HUES6 (cell line): Measurements from ENCODE around the gene EFCAB3.
"Not testable (repeated sequence)": the region's sequence is repeated elsewhere in the genome, so short reads cannot be mapped to it uniquely, and the experiment has no call there.

ENCODE experiments used
- H3K27ac ChIP-seq: 2 replicates; pipeline ENCODE4 v1.7.0; 2013; ENCODE audit warnings: low read depth, mild to moderate bottlenecking, low read length, inconsistent platforms
- H3K27me3 ChIP-seq: 2 replicates; pipeline ENCODE4 v1.6.1; 2013; ENCODE audit warnings: low read length; ENCODE audit not compliant: control insufficient read depth, insufficient read depth
- H3K36me3 ChIP-seq: 2 replicates; pipeline ENCODE4 v1.6.1; 2013; ENCODE audit warnings: low read length; ENCODE audit not compliant: control insufficient read depth, insufficient read depth
- H3K4me1 ChIP-seq: 2 replicates; pipeline ENCODE4 v1.6.1; 2013; ENCODE audit warnings: low read length; ENCODE audit not compliant: control insufficient read depth, insufficient read depth
- H3K4me3 ChIP-seq: 2 replicates; pipeline ENCODE4 v1.5.1; 2013; ENCODE audit warnings: low read depth, low read length
- H3K9ac ChIP-seq: one replicate; pipeline ENCODE4 v1.6.1; 2013; ENCODE audit warnings: mild to moderate bottlenecking, low read length
- H3K9me3 ChIP-seq: 2 replicates; pipeline ENCODE4 v1.6.1; 2013; ENCODE audit warnings: low read depth, low read length; ENCODE audit not compliant: control insufficient read depth, insufficient read depth

The EFCAB3 gene

DNA sequence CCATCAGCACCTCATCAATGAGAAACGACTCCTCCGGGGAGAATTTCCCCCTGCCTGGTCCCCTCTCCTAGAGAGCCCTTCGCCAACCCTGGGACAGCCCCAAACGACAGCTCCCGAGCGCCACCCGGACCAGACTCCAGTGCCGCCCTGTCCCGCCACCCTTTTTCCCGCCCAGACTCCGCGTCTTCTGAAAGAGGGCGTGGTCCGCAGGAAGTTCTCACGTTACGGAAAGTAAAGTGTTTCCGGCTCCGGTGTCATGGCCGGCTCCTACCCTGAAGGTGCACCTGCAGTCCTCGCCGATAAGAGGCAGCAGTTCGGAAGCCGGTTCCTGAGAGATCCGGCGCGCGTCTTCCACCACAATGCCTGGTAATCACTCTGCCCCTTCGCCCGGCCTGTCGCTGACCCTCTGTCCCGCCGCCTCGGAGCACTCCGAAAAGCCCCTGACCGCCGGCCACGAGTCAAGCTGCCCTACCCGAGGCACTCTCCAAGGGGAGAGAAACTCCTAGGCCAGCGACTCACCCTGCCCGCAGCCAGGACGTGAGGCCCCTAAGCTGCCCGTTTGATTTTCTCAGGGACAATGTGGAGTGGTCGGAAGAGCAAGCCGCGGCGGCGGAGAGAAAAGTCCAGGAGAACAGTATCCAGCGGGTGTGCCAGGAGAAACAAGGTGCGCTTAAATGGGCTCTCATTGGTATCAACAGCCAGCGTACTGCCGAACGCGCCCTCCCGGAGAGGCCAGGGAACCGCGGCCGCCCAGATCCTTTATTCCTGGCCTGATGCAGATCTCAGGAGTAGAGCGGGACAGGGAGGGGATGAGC is 43.5 kb downstream of the EFCAB3 start, which contains the start of gene METTL2A:
Gene METTL2A (plus strand): TSS at position 251 of the 815 bp plus-strand sequence. CDS start 6 bp downstream, at position 257.
- H3K4me1 ChIP-seq, H3K9me3 ChIP-seq, H3K27ac ChIP-seq, H3K27me3 ChIP-seq: not testable (repeated sequence)
- Histone ChIP-seq H3K4me3 (peak within 1 kb of the TSS; percentile 87), H3K9ac (peak within 1 kb of the TSS; percentile 82), H3K36me3 (peaks cover 15% of the 10 kb centered on the region)

DNA sequence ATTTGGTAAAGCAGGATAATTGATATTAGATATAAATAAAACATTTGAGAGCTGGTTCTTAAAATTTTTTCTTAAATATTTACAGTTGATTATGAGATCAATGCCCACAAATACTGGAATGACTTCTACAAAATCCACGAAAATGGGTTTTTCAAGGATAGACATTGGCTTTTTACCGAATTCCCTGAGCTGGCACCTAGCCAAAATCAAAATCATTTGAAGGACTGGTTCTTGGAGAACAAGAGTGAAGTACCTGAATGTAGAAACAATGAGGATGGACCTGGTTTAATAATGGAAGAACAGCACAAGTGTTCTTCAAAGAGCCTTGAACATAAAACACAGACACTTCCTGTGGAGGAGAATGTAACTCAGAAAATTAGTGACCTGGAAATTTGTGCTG is 45.9 kb downstream of the EFCAB3 start:
- H3K4me1 ChIP-seq, H3K9me3 ChIP-seq: not testable (repeated sequence)

DNA sequence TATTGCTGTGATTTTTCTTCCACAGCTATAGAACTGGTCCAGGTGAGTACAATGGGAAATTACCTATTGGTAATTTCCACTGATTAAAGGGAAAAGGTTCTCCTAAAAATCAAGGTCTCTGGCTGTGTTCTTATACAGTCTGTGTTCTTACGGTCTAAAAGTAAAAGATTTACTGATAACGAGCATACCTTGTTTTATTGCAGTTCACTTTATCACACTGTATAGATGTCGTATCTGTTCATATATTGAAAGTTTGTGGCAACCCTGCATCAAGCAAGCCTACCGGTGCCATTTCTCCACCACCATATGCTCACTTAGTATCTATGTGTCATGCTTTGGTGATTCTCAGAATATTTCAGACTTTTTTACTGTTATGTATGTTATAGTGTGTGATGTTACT is 54.9 kb downstream of the EFCAB3 start:
- not testable (repeated sequence) for H3K27ac ChIP-seq, H3K9me3 ChIP-seq, H3K4me1 ChIP-seq, H3K4me3 ChIP-seq, H3K9ac ChIP-seq, H3K27me3 ChIP-seq
- peaks cover 39% of the 10 kb centered on the region for H3K36me3 ChIP-seq

More for the DNA sequence above, 45.9 kb downstream of the EFCAB3 start:
- H3K27me3 ChIP-seq, H3K9ac ChIP-seq, H3K4me3 ChIP-seq, H3K27ac ChIP-seq: not testable (repeated sequence)
- peaks cover 22% of the 10 kb centered on the region for H3K36me3 ChIP-seq

DNA sequence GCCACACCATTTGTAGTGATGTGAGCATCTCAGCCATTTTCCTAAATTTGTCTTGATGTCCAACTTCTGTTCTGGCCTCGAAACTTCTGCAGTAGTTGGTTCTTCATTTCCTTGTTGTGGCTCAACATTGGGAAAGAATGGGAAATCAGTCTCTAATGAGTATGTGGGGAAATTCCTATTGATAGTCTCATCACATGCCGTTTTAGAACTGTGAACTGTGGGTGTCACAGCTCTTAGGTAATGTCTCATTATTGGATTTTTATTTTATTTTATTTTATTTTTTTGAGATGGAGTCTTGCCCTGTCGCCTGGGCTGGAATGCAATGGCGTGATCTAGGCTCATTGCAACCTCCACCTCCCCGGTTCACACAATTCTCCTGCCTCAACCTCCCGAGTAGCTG is 60.8 kb downstream of the EFCAB3 start:
- not testable (repeated sequence) for H3K4me3 ChIP-seq, H3K27me3 ChIP-seq, H3K27ac ChIP-seq, H3K9me3 ChIP-seq, H3K9ac ChIP-seq, H3K4me1 ChIP-seq
- peaks cover 60% of the 10 kb centered on the region for H3K36me3 ChIP-seq

- Histone ChIP-seq H3K9ac (no peak overlapping the region), H3K4me3 (no peak overlapping the region), H3K27me3 (no peaks in the 10 kb centered on the region), H3K27ac (no peak overlapping the region), H3K9me3 (no peaks in the 10 kb centered on the region), H3K36me3 (peaks cover 75% of the 10 kb centered on the region), H3K4me1 (no peaks in the 10 kb centered on the region)
Observed at GRCh38 chr17:62444063-62444462, 63.7 kb downstream of the EFCAB3 start.

- H3K4me1 ChIP-seq, H3K9me3 ChIP-seq, H3K9ac ChIP-seq, H3K4me3 ChIP-seq, H3K27ac ChIP-seq, H3K27me3 ChIP-seq: not testable (repeated sequence)
- peaks cover 70% of the 10 kb centered on the region for H3K36me3 ChIP-seq
Observed at GRCh38 chr17:62445791-62446190, 65.4 kb downstream of the EFCAB3 start.

DNA sequence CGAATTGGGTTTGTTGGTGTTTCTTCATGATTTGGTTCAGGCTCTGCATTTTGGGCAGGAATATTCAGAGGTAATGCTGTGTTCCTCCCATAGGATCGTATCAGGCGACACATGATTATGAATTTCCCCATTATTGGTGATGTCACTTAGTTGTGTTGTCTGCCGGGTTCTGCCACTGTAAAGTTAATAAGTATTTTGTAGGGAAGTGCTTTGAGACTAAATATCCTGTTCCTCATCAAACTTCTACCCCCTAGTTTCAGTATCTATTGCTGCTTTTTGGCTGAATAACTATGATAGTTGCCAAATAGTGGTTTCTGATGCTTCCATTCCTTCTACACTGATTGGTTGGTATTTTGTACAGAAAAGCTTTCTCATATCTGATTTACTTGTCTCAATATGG is 71.8 kb downstream of the EFCAB3 start:
- H3K4me1 ChIP-seq, H3K4me3 ChIP-seq, H3K9me3 ChIP-seq, H3K27ac ChIP-seq, H3K9ac ChIP-seq, H3K27me3 ChIP-seq: not testable (repeated sequence)
- H3K36me3 ChIP-seq: peaks cover 20% of the 10 kb centered on the region

DNA sequence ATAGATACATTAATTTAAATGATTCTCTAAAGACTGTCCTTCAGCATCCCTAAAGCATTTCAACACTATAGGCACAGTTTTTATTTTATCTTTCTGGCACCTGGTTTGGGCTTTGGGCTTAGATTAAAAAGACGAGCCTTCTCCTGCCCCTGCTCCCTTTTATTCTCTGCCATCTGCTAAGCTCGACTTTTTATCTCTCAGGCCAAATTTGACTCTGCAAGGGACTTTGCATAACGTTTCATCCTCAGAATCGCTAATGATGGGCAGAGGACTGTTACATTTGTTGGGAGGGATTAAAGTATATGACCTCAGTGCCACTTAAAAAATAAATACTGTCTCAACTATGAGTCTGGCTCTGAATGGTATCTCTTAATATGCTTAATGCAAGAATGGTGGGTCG is 72.7 kb downstream of the EFCAB3 start:
- H3K4me3 ChIP-seq, H3K9ac ChIP-seq, H3K27me3 ChIP-seq, H3K9me3 ChIP-seq, H3K4me1 ChIP-seq, H3K27ac ChIP-seq: not testable (repeated sequence)
- H3K36me3 ChIP-seq: peaks cover 11% of the 10 kb centered on the region

DNA sequence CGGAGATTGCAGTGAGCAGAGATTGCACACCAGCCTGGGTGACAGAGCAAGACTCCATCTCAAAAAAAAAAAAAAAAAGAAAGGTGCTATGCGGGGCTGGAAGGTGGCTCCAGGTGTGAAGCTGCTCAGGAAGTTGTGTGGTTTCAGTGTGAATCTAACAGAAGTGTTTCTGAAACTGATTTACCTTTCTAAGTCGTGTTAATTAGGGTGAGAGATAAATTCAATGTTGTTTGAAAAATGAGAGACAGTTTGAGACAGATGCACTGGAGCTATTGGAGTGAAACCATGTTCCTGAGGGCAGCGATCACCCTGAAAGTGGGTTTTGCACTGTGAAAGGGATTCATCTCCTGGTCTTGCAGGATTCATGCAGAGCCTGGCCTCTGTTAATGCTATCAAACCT is 73.3 kb downstream of the EFCAB3 start:
- not testable (repeated sequence) for H3K4me3 ChIP-seq, H3K27me3 ChIP-seq, H3K36me3 ChIP-seq, H3K9ac ChIP-seq, H3K27ac ChIP-seq, H3K4me1 ChIP-seq, H3K9me3 ChIP-seq

- H3K9ac ChIP-seq, H3K27me3 ChIP-seq, H3K9me3 ChIP-seq, H3K36me3 ChIP-seq, H3K4me1 ChIP-seq, H3K4me3 ChIP-seq, H3K27ac ChIP-seq: not testable (repeated sequence)
Observed at GRCh38 chr17:62454111-62454510, 73.8 kb downstream of the EFCAB3 start.

DNA sequence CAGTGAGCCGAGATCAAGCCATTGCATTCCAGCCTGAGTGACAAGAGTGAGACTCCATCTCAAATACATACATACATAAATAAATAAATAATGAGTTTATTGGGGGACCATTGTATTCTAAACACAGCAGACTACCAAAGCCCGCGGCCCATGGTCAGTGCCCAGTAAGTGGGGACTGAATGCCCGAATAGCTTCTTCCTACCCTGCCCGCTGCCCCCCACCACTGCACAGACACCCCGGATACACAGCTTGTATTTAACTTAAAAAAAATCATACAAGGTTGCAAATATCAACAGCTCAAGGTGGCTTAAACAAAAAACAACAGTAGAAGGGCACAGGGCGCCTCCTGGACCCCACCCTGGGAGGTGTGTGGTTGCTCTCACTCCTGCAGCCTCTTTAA is 75.7 kb downstream of the EFCAB3 start:
- no peak overlapping the region for H3K27ac ChIP-seq
- no peak overlapping the region for H3K9ac ChIP-seq
- H3K36me3 ChIP-seq: no peaks in the 10 kb centered on the region
- H3K9me3 ChIP-seq: no peaks in the 10 kb centered on the region
- no peak overlapping the region for H3K4me3 ChIP-seq
- no peaks in the 10 kb centered on the region for H3K27me3 ChIP-seq
- no peaks in the 10 kb centered on the region for H3K4me1 ChIP-seq
